Liver (tissue), 9 donors: Measurements from ENCODE around the gene HIGD1A. TPM values are rescaled to one million over a fixed set of nuclear protein-coding genes. Genes with fewer than 3 reads are reported as not detected.

Experiments
- DNase-seq: peaks from one replicate; pipeline ENCODE4 v3.0.0-alpha.2; 2017; ENCODE audit warnings: low spot score
- H3K27ac ChIP-seq, 2 donors: one replicate each; pipeline ENCODE4 v1.7.0; 2013; ENCODE audit warnings: inconsistent platforms in 2 of 2, low read length in 2 of 2, control low read depth in 1 of 2, low read depth in 1 of 2, mild to moderate bottlenecking in 1 of 2
- H3K27me3 ChIP-seq, 4 donors: one replicate each; pipeline versions ENCODE4 v1.6.1 to v1.7.0; 2013; ENCODE audit warnings: low read length in 3 of 4, inconsistent platforms in 1 of 4, mild to moderate bottlenecking in 1 of 4, moderate library complexity in 1 of 4; ENCODE audit not compliant: control insufficient read depth in 4 of 4, insufficient read depth in 4 of 4
- H3K36me3 ChIP-seq, 4 donors: one replicate each; pipeline versions ENCODE4 v1.6.1 to v1.7.0; 2013; ENCODE audit warnings: low read length in 3 of 4, mild to moderate bottlenecking in 3 of 4, low read depth in 1 of 4, moderate library complexity in 1 of 4; ENCODE audit not compliant: control insufficient read depth in 4 of 4, insufficient read depth in 3 of 4
- H3K4me1 ChIP-seq, 4 donors: one replicate each; pipeline versions ENCODE4 v1.6.1 to v1.7.0; 2013; ENCODE audit warnings: low read length in 3 of 4, mild to moderate bottlenecking in 3 of 4, moderate library complexity in 1 of 4; ENCODE audit not compliant: control insufficient read depth in 4 of 4, insufficient read depth in 4 of 4
- H3K4me3 ChIP-seq, 3 donors: one replicate each; pipeline versions ENCODE4 v1.6.1 to v1.7.0; 2013; ENCODE audit warnings: low read length in 3 of 3, control low read depth in 1 of 3, low read depth in 1 of 3, mild to moderate bottlenecking in 1 of 3
- H3K9ac ChIP-seq, 2 donors: one replicate each; pipeline ENCODE4 v1.7.0; 2013; ENCODE audit warnings: low read length in 2 of 2, mild to moderate bottlenecking in 2 of 2, moderate library complexity in 2 of 2, control low read depth in 1 of 2, low read depth in 1 of 2
- H3K9me3 ChIP-seq, 4 donors: one replicate each; pipeline versions ENCODE4 v1.6.1 to v1.7.0; 2013; ENCODE audit warnings: low read length in 3 of 4; ENCODE audit not compliant: control insufficient read depth in 4 of 4
- FOXA1 ChIP-seq: IDR thresholded peaks from 2 replicates; pipeline ENCODE4 v1.6.1; 2016; ENCODE audit warnings: antibody characterized with exemption
- FOXA2 ChIP-seq: IDR thresholded peaks from 2 replicates; pipeline ENCODE4 v1.6.1; 2016; ENCODE audit warnings: antibody characterized with exemption
- GABPA ChIP-seq, 2 donors: IDR thresholded peaks in 1 of 2; conservative IDR thresholded peaks in 1 of 2; 2 replicates each; pipeline ENCODE4 v1.6.1; 2016; ENCODE audit warnings: antibody characterized with exemption in 2 of 2, mild to moderate bottlenecking in 1 of 2, moderate library complexity in 1 of 2
- HNF4A ChIP-seq, 2 donors: conservative IDR thresholded peaks; 2 replicates each; pipeline ENCODE4 v1.6.1; 2016; ENCODE audit warnings: antibody characterized with exemption in 2 of 2, mild to moderate bottlenecking in 2 of 2
- HNF4G ChIP-seq: IDR thresholded peaks from 2 replicates; pipeline ENCODE4 v1.6.1; 2016; ENCODE audit warnings: antibody characterized with exemption
- JUND ChIP-seq, 2 donors: IDR thresholded peaks; 2 replicates each; pipeline ENCODE4 v1.6.1; 2016; ENCODE audit warnings: antibody characterized with exemption in 2 of 2
- MAX ChIP-seq: IDR thresholded peaks from 2 replicates; pipeline ENCODE4 v1.6.1; 2016; ENCODE audit warnings: antibody characterized with exemption
- NR2F2 ChIP-seq: IDR thresholded peaks from 2 replicates; pipeline ENCODE4 v1.6.1; 2016; ENCODE audit warnings: antibody characterized with exemption
- RAD21 ChIP-seq, 2 donors: IDR thresholded peaks; 2 replicates each; pipeline ENCODE4 v1.6.1; 2016; ENCODE audit warnings: antibody characterized with exemption in 2 of 2, mild to moderate bottlenecking in 2 of 2
- RXRA ChIP-seq, 2 donors: IDR thresholded peaks; 2 replicates each; pipeline ENCODE4 v1.6.1; 2017 to 2018; ENCODE audit warnings: antibody characterized with exemption in 2 of 2, mild to moderate bottlenecking in 1 of 2
- SP1 ChIP-seq: IDR thresholded peaks from 2 replicates; pipeline ENCODE4 v1.6.1; 2018; ENCODE audit warnings: antibody characterized with exemption, mild to moderate bottlenecking
- TAF1 ChIP-seq: conservative IDR thresholded peaks from 2 replicates; pipeline ENCODE4 v1.6.1; 2016; ENCODE audit warnings: antibody characterized with exemption, mild to moderate bottlenecking
- YY1 ChIP-seq: IDR thresholded peaks from 2 replicates; pipeline ENCODE4 v1.6.1; 2016; ENCODE audit warnings: antibody characterized with exemption, mild to moderate bottlenecking
- WGBS: extraction: QIAGEN DNeasy Blood & Tissue Kit; methylation state at CpG from one replicate; pipeline ENCODE4 v1.1.7; 2013; 5-methylcytosine and 5-hydroxymethylcytosine counted together
- polyA plus RNA-seq, 2 donors: library from polyadenylated mRNA; stranded (reverse) in 1 of 2; unstranded in 1 of 2; fragments of 200-250 nt in 1 of 2; fragments of >200 nt in 1 of 2; fragmentation: Nextera tagmentation in 1 of 2; extraction: Ambion mirVana in 1 of 2; gene quantifications; one replicate each; pipeline versions ENCODE4 v1.2.1 to v1.2.3, GENCODE V29; 2013 to 2015
- total RNA-seq, 2 donors: library from RNA; depleted of rRNA; stranded (reverse); fragments of >200 nt; gene quantifications; one replicate each; pipeline ENCODE4 v1.2.3, GENCODE V29; 2014
- TF ChIP-seq, protein P1 (sequence below): fragments of 150-350 bp; IDR thresholded peaks from 2 replicates; pipeline ENCODE4 v1.5.1; 2017; ENCODE audit warnings: improper control_type of control experiment, low read depth, low read length; ENCODE audit not compliant: missing input control
- TF ChIP-seq, protein P2 (sequence below): IDR thresholded peaks from 2 replicates; pipeline ENCODE4 v1.6.1; 2016; ENCODE audit warnings: antibody characterized with exemption
- TF ChIP-seq, protein P3 (sequence below): IDR thresholded peaks from 2 replicates; pipeline ENCODE4 v1.6.1; 2016; ENCODE audit warnings: antibody characterized with exemption
- donor health status: healthy.
- donor health status: healthy.
- donor health status: healthy.
- donor health status: healthy.
- donor health status: healthy.

Gene HIGD1A
- total and polyA plus RNA-seq, 4 donors, result 117 to 256 (median 245) TPM

GRCh38 chr3:42841332-42841731 is 37.0 kb upstream of the HIGD1A start:
- no peaks in the 10 kb centered on the region for H3K9me3 ChIP-seq
- H3K9ac ChIP-seq, result no peak overlapping the region
- no peaks in the 10 kb centered on the region for H3K27me3 ChIP-seq
- H3K4me1 ChIP-seq, result peaks cover 8 to 24% (median 16%) of the 10 kb centered on the region in 4 donors
- H3K36me3 ChIP-seq, result no peaks in the 10 kb centered on the region
- 51% methylated on average over 1 of the region's 1 CpG for WGBS
- H3K4me3 ChIP-seq, result no peak overlapping the region
- TF ChIP-seq, protein P1, sequence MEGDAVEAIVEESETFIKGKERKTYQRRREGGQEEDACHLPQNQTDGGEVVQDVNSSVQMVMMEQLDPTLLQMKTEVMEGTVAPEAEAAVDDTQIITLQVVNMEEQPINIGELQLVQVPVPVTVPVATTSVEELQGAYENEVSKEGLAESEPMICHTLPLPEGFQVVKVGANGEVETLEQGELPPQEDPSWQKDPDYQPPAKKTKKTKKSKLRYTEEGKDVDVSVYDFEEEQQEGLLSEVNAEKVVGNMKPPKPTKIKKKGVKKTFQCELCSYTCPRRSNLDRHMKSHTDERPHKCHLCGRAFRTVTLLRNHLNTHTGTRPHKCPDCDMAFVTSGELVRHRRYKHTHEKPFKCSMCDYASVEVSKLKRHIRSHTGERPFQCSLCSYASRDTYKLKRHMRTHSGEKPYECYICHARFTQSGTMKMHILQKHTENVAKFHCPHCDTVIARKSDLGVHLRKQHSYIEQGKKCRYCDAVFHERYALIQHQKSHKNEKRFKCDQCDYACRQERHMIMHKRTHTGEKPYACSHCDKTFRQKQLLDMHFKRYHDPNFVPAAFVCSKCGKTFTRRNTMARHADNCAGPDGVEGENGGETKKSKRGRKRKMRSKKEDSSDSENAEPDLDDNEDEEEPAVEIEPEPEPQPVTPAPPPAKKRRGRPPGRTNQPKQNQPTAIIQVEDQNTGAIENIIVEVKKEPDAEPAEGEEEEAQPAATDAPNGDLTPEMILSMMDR, result no peak
- peak in 1 of 2 donors; percentile 58 for TF ChIP-seq JUND (IDR thresholded peaks at IDR 0.05)
- DNase-seq, result no peak
- peak overlapping the region in 1 of 2 donors; percentile 12 for H3K27ac ChIP-seq

GRCh38 chr3:42839616-42840015 is 35.3 kb upstream of the HIGD1A start:
- no peak for DNase-seq
- peaks cover 0 to 20% (median 8%) of the 10 kb centered on the region in 4 donors for H3K4me1 ChIP-seq
- no peak overlapping the region for H3K27ac ChIP-seq
- no peaks in the 10 kb centered on the region for H3K36me3 ChIP-seq
- H3K27me3 ChIP-seq, result no peaks in the 10 kb centered on the region
- no peak overlapping the region for H3K4me3 ChIP-seq
- 45% methylated on average over 7 of the region's 7 CpGs for WGBS
- H3K9ac ChIP-seq, result no peak overlapping the region
- H3K9me3 ChIP-seq, result no peaks in the 10 kb centered on the region
- TF ChIP-seq RXRA (IDR thresholded peaks at IDR 0.05) (no peak), FOXA2 (no peak), YY1 (peak; percentile 38), SP1 (no peak), RAD21 (IDR thresholded peaks at IDR 0.05) (peak; percentile 79 to 90), NR2F2 (no peak), HNF4A (conservative IDR thresholded peaks at IDR 0.05) (peak in 1 of 2 donors; percentile 25)
- TF ChIP-seq, protein P2, sequence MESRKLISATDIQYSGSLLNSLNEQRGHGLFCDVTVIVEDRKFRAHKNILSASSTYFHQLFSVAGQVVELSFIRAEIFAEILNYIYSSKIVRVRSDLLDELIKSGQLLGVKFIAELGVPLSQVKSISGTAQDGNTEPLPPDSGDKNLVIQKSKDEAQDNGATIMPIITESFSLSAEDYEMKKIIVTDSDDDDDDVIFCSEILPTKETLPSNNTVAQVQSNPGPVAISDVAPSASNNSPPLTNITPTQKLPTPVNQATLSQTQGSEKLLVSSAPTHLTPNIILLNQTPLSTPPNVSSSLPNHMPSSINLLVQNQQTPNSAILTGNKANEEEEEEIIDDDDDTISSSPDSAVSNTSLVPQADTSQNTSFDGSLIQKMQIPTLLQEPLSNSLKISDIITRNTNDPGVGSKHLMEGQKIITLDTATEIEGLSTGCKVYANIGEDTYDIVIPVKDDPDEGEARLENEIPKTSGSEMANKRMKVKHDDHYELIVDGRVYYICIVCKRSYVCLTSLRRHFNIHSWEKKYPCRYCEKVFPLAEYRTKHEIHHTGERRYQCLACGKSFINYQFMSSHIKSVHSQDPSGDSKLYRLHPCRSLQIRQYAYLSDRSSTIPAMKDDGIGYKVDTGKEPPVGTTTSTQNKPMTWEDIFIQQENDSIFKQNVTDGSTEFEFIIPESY, result no peak
- TF ChIP-seq, protein P1, result peak; percentile 94
- TF ChIP-seq, protein P3, sequence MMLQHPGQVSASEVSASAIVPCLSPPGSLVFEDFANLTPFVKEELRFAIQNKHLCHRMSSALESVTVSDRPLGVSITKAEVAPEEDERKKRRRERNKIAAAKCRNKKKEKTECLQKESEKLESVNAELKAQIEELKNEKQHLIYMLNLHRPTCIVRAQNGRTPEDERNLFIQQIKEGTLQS, result no peak

- 74% methylated on average over 4 of the region's 4 CpGs for WGBS
- Histone ChIP-seq H3K9ac (no peak overlapping the region), H3K4me1 (peaks cover 0 to 14% (median 4%) of the 10 kb centered on the region in 4 donors), H3K27ac (no peak overlapping the region), H3K27me3 (no peaks in the 10 kb centered on the region), H3K4me3 (no peak overlapping the region), H3K36me3 (no peaks in the 10 kb centered on the region), H3K9me3 (no peaks in the 10 kb centered on the region)
- no peak for TF ChIP-seq SP1
- no peak for TF ChIP-seq TAF1
- TF ChIP-seq MAX, result no peak
- TF ChIP-seq FOXA1, result no peak
- TF ChIP-seq, protein P3, result no peak
- TF ChIP-seq HNF4G, result no peak
- TF ChIP-seq NR2F2, result no peak
- no peak for TF ChIP-seq YY1
- no peak for TF ChIP-seq GABPA (IDR thresholded peaks at IDR 0.05 in 1 of 2, conservative IDR thresholded peaks at IDR 0.05 in 1 of 2)
- no peak for DNase-seq
Observed at GRCh38 chr3:42838571-42838970, 34.3 kb upstream of the HIGD1A start.
